ENCODE data around the gene RFC2. TPM values are rescaled to one million over a fixed set of nuclear protein-coding genes. Genes with fewer than 3 reads are reported as not detected.

RFC2 gene
- total RNA-seq, 1 experiment from 2014 or later, result 75.6 TPM

DNA sequence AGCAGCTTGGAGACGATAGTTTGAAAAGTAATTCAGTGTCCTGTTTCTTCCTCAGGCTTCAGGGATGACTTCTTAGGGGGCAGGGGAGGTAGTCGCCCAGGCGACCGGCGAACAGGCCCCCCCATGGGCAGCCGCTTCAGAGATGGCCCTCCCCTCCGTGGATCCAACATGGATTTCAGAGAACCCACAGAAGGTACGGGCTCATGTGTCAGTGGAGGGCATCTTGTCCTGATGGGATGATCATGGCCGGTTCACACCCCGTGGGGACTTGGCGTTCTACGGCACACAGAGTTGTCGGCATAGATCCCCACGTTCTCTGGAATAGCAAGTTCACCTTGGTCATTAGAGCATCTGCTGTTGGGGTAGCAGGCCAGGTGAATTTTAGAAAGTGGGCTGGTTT is 59.5 kb downstream of the RFC2 start:
- Histone ChIP-seq H3K27me3 (ENCODE audit: insufficient read depth, low read length) (no peaks in the 10 kb centered on the region), H2AFZ (ENCODE audit: low read depth, low read length, poor library complexity, severe bottlenecking) (no peak overlapping the region), H3K79me2 (ENCODE audit: insufficient read depth, low read length) (peaks cover 53% of the 10 kb centered on the region), H3K4me2 (ENCODE audit: low read length) (no peak overlapping the region), H3K4me3 (replicated peaks in 1 of 2; ENCODE audit: low read depth in 1 of 2, low read length in 2 of 2) (no peak overlapping the region), H3K9me2 (ENCODE audit: insufficient read depth) (no peaks in the 10 kb centered on the region), H3K9me3 (ENCODE audit: control insufficient read depth in 1 of 2, insufficient read depth in 1 of 2, low read depth in 1 of 2, low read length in 2 of 2) (no peaks in the 10 kb centered on the region), H3K36me3 (ENCODE audit: control insufficient read depth in 1 of 2, insufficient read depth in 2 of 2, low read length in 2 of 2) (peaks cover 45 to 48% of the 10 kb centered on the region in 2 experiments), H4K20me1 (ENCODE audit: insufficient read depth) (no peaks in the 10 kb centered on the region), H3K4me1 (ENCODE audit: control insufficient read depth in 1 of 2, insufficient read depth in 2 of 2, low read length in 2 of 2) (peaks cover 20 to 28% of the 10 kb centered on the region in 2 experiments), H3K9ac (ENCODE audit: low read length) (no peak overlapping the region), H3K27ac (ENCODE audit: low read depth, low read length) (no peak overlapping the region)
- TF ChIP-seq RAD21 (IDR thresholded peaks at IDR 0.05; ENCODE audit: low read depth) (no peak), YY1 (IDR thresholded peaks at IDR 0.05; ENCODE audit: extremely low read depth, insufficient replicate concordance, low read depth, low read length) (no peak), EZH2phosphoT487 (IDR thresholded peaks at IDR 0.05; ENCODE audit: borderline replicate concordance) (no peak), REST (IDR thresholded peaks at IDR 0.05; ENCODE audit: low read depth) (no peak), CEBPB (IDR thresholded peaks at IDR 0.05; ENCODE audit: low read depth) (no peak), POLR2AphosphoS5 (IDR thresholded peaks at IDR 0.05; ENCODE audit: low read depth, low read length) (no peak), SRF (IDR thresholded peaks at IDR 0.05; ENCODE audit: low read depth) (no peak), POLR2A (IDR thresholded peaks at IDR 0.05; ENCODE audit: borderline replicate concordance, extremely low read depth, insufficient read depth, insufficient read length) (no peak), EZH2 (IDR thresholded peaks at IDR 0.05) (no peak), SP1 (IDR thresholded peaks at IDR 0.05; ENCODE audit: low read depth) (no peak), CBX3 (IDR thresholded peaks at IDR 0.05; ENCODE audit: low read depth) (no peak), ZNF274 (IDR thresholded peaks at IDR 0.05; ENCODE audit: low read depth, low read length) (no peak), TCF7L2 (IDR thresholded peaks at IDR 0.05; ENCODE audit: borderline replicate concordance, extremely low read depth, insufficient read depth, insufficient read length) (no peak), FOSL1 (IDR thresholded peaks at IDR 0.05; ENCODE audit: low read depth) (no peak), SIN3A (IDR thresholded peaks at IDR 0.05; ENCODE audit: low read depth) (no peak)
- TF ChIP-seq, protein P1, sequence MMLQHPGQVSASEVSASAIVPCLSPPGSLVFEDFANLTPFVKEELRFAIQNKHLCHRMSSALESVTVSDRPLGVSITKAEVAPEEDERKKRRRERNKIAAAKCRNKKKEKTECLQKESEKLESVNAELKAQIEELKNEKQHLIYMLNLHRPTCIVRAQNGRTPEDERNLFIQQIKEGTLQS (IDR thresholded peaks at IDR 0.05), result no peak
- POLR2A ChIA-PET, result no interaction called here
- RAD21 ChIA-PET (ENCODE audit: low non-redundant PET in 1 of 2, low total read pairs in 2 of 2, uncharacterized antibody in 2 of 2, unreplicated experiment in 2 of 2), result no interaction called here
- ATAC-seq (no peak), DNase-seq (ENCODE audit: low read depth, low spot score) (no peak)
- CTCF ChIA-PET, result interaction anchor here (1.0 to 1.7 kb wide), 2 partner anchors 8 to 206 kb away, joined by 3 read pairs; no protein-coding TSS in a partner anchor
- BruUV-seq (replicated peaks), result no TSS peak
- intact Hi-C loops (cut with micrococcal nuclease), result no loop called here
